Effector CD8-positive, alpha-beta T cell (primary cell): ENCODE measurements around the gene OR7D2.

Source experiments
- DNase-seq: peaks from one replicate; lab custom pipeline; 2025; lab: John Stamatoyannopoulos, UW

Gene OR7D2

DNA sequence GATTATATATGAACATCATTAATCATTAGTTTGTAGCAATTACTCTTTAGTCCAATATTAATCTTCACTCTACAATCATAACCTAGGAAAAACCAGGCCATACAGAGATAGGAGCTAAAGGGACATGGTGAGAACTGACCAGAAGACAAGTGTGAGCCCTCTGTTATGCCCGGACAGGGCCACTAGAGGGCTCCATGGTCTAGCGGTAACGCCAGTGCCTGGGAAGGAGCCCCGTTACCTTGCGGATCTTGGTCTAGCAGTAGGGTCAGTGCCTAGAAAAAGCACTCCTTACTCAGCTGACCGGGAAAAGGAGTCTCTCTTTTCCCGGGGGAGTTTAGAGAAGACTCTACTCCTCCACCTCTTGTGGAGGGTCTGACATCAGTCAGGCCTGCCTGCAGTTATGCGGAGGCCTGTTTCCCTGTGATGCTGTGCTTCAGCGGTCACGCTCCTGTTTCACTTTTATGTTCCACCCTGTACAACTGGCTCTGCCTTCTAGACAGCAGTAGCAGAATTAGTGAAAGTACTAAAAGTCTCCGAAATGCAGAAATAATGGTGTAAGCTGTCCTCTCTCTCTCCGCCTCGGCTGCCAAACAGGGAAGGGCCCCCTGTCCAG is 26.8 kb downstream of the OR7D2 start:
- peak; percentile 44 for DNase-seq

- DNase-seq: no peak
Measured at GRCh38 chr19:9219489-9219888, 40.7 kb downstream of the OR7D2 start, which contains the start of gene OR7D4. Gene OR7D4 (minus strand): TSS chr19:9219589. CDS start chr19:9214837, 4,752 bp downstream.
